ENCODE data around the gene ALKBH1.
"Not testable (repeated sequence)": the region's sequence is repeated elsewhere in the genome, so short reads cannot be mapped to it uniquely, and the experiment has no call there.

ALKBH1 gene, protein sequence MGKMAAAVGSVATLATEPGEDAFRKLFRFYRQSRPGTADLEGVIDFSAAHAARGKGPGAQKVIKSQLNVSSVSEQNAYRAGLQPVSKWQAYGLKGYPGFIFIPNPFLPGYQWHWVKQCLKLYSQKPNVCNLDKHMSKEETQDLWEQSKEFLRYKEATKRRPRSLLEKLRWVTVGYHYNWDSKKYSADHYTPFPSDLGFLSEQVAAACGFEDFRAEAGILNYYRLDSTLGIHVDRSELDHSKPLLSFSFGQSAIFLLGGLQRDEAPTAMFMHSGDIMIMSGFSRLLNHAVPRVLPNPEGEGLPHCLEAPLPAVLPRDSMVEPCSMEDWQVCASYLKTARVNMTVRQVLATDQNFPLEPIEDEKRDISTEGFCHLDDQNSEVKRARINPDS

DNA sequence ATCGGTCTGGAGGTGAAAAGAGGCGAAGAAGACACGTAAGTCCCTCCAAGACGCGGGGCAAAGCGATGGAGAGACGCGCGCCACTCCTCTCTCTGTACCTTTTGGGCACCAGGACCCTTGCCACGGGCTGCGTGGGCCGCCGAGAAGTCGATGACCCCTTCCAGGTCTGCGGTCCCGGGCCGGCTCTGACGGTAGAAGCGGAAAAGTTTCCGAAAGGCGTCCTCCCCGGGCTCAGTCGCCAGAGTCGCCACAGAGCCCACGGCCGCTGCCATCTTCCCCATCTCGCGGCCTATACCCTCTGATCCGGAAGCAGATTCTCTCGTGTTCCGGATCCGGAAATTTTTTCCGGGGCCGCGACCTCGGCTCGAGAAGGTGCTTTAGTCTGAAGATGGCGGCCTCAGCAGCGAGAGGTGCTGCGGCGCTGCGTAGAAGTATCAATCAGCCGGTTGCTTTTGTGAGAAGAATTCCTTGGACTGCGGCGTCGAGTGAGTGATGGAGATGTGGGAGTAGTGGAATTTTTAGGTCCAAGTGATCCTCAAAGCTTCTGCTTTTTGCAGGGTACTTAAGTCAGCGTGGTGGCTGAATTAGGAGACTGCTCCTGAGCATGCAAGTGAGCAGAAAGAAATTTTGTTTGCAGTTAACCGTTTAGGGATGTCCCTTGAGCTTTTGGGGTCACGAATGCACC, at the start of gene ALKBH1, which contains the start of gene SLIRP:
ALKBH1 (minus strand) TSS at position 300 of the 685 bp plus-strand sequence; CDS start at position 281, 19 bp downstream.
SLIRP (plus strand) TSS at position 380 of the 685 bp plus-strand sequence; CDS start at position 389, 9 bp downstream.
- DNase-seq (ENCODE audit: low read depth), result peak; percentile 81

DNA sequence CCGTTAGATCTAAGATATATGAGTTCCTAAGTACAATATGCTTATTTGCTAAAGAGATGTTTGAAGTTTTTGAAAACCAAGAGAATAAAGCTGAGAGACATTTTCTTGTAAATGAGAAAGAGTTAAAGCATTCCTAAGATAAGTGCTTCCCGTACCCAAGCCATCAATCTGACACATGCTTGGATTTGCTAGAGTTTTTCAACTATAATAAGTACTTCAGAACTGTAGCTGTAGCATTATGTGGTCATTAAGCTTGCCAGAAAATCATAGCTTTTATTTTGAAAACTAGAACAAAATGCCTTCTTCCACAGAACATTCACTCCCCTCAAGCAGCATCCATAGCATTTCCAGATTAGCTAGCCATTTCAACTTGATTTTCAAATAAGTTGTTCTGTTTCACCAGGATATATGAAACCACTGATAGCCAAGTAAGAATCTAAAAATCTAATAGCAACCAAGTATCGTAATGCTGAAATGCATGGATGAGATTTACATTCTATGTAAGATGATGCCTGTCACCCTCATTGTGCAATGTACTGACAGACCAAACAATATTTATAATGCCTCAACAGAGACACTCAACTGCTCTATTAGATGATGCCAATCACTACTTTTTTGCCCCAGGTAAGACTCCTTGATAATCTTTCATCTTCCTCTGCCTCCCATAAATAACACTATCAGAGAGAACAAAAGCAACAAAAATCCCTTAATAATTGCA, 45.1 kb upstream of the ALKBH1 start:
- DNase-seq (ENCODE audit: low read depth), result no peak

DNA sequence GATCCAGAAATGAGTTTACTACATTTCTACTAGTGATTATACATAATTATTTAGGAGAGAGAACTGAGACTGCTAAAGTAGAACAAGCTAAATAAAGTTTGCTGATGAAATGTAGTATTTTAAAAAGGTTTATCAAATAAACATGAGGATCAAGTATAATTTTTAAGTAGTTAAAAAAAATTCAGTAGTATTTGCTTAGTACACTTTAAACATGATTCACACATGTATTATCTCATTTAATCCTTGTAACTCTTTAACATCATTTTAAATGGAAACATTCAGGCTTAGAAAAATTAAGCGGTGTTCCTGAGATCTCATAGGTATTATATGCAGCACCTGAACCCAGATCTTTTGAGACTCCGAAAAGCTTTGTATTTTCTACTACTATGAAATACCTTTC, 44.4 kb upstream of the ALKBH1 start:
- DNase-seq (ENCODE audit: low read depth), result no peak

DNA sequence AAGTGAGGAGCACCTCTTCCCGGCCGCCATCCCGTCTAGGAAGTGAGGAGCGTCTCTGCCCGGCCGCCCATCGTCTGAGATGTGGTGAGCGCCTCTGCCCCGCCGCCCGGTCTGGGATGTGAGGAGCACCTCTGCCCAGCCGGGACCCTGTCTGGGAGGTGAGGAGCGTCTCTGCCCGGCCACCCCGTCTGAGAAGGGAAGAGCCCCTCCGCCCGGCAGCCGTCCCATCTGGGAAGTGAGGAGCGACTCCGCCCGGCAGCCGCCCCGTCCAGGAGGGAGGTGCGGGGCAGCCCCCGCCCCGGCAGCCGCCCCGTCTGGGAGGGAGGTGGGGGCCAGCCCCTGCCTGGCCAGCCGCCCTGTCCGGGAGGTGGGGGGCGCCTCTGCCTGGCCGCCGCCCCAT, 39.6 kb upstream of the ALKBH1 start:
- DNase-seq (ENCODE audit: low read depth), result not testable (repeated sequence)

DNA sequence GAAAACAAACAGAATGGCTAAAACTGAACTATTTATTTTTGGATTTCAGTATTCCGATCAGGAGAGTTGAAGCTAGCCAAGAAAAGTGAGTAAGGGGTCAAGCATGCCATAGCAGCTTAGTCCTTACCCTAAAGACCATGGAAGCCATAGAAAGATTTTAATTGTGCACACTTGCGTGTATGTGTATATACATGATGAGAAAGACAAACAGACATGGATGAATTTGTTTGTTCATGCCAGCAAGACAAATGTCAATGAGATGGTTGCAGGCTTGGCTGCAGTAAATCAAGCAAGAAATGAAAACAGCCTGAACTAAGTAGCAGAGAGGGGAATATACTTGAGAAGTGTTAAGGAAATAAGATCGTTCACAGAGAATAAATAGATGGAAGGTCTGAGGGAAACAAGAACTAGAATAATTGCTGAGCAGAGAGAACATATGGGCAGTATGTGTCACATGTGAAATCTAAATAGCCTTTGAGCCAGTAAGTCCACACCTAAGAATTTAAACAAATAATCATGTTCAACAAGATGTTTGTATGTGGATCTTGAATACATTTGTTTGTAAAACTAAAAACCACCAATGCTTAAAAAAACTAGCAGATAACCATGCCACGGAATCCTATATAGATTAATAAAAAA, 38.4 kb upstream of the ALKBH1 start:
- no peak for DNase-seq (ENCODE audit: low read depth)

DNA sequence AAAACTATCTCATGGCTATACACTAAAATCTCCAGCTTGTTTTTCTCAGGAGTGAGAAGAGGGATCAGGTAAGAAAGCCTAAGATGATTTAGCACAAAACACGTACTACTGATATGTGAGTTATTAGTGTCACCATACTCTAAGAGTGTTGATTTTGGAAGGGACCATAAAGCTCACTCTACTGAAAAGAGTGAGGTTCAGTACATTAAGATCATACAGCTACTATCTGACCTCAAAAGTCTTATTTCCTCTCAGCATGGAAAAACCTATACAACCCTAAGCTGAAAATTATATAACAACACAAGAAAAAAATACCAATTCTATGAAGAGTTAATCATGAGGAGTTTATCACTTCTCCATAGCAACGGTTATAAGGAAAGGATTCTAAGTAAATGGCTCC, 33.6 kb upstream of the ALKBH1 start:
- no peak for DNase-seq (ENCODE audit: low read depth)

DNA sequence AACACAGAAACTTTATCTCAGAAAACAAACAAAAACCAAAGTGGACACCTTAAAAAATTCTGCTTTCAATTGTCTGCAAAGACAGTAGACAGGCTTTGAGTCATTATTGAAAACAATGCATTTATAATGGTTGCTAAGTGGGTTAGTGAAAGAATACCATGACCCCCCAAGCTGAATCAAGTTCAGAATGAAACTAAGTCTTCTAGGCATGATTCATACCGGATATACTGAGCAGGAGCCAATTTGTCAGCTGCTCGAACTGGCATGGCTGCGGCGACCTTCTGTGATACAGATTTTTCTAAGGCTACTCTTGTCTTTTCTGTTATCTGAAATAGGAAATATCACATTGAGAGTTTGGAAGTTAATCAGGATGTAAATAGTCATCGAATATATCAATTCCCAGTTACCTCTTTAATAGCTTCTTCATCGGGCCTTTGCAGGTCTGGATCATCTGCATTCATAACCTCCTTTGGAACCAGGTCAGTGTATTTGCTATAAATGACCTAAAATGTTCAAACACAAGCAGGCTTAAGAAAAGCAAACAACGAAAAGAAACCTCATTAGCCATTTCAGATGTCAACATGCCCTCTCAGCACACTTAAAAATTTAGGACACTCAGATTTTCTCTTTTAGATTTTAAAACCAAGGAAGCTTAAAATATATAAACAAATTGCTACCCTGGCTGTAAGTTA, 30.9 kb upstream of the ALKBH1 start:
- no peak for DNase-seq (ENCODE audit: low read depth)

DNA sequence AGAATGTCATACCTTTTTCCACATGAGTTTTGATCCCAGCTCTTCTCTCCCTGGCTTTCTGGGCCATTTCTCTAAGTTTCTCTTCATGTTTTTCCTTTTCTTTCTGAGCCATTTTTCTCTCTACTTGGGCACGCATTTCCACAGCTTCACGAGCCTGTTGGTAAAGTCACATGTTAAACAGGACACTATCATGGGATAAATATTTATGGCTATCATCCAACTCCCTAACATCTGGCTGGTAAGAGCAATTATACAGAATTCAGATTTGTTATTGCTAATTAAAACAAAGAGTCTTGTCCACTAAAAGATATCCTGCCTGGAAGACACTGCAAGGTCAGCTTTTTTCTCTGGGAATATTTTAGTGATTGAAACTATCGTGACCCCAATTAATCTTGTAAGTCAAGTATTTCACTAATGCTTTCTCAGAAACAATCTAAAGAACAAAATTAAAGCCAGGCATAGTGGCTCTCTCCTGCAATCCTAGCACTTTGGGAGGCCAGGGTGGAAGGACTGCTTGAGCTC, 23.2 kb upstream of the ALKBH1 start:
- DNase-seq (ENCODE audit: low read depth), result no peak

DNA sequence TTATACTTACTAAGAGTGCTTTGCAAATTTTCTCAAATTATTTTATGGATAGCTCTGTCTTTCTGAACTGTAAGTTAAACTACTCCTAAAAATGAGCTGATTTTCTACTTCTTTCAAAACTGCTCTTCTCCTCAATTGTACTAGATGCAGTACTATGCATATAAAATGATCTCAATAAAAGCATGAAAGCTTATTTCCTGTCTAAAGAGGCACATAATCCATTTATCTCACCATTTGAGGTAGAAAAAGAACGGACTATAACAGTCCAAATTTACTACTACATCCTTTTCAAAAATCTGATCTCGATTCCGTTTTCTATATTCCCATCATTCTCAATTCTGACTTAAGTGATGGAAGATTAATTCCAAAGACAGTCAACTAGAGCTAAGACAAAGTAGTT, 14.5 kb upstream of the ALKBH1 start:
- DNase-seq (ENCODE audit: low read depth), result no peak

DNA sequence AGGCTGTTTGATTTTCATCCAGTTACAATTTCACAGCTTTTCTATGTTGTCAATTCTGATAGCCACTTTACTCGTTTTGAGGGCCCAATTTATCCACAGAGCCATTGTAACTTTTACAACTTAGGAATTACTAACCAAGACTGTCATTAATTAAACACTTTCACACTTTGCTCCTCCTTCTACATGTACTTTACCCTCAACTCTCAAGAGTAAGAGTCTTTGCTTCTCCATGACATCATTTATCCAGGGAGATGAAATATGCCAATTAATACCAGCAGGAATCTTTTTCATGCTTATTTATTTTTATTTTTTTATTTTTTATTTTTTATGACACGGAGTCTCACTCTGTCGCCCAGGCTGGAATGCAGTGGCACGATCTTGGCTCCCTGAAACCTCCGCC, 13.6 kb upstream of the ALKBH1 start:
- no peak for DNase-seq (ENCODE audit: low read depth)

DNA sequence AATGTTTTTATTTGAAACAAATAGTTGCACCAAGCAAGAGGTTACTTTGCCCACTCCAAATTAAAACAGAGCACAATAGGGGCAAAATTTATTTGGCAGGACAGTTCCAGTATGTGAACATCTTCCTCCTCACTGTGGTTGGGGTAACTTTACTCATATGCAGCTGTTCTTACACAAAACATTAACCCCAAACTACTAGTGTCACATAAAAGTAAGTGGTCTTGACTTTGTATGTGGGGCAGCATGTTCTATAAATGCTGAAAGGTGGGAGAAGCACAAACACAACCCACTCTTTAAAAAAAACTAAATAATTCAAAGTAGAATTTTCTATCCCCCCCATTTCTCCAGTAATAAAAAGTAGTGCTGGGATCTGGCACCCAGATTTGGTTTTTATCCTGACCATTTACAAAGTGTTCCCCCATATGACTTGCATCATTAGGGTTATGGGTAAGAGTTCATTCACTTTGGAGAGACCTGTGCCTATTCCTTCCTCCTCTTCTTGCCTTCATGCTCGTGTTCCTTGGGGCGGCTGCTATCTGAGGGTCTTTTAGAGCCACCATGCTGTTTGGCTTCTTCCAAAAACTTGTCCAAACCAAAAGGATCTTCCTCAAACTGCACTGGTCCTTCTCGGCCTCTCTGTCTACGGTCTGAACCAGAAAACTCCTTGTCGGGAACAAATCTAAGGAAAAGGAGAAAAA, 9.9 kb upstream of the ALKBH1 start:
- no peak for DNase-seq (ENCODE audit: low read depth)

DNA sequence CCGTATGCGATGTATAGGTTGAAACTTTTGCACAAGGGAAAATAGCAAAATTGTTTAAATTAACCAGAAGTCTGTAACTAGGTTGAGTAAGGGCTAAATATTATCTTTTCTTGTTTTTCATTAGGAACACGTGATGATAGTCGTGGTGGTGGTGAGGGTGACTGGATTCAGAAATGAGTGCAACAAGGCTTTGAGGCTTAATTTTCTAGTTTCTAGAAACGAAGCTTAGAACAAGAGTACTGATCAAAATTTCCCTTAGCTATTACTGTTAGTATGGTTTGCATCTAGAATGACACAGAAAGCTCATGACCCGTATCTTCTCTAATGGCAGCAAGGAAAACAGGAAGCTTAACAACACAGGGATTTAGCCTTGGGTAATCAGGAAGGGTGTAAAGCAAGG, 7.1 kb upstream of the ALKBH1 start:
- no peak for DNase-seq (ENCODE audit: low read depth)

DNA sequence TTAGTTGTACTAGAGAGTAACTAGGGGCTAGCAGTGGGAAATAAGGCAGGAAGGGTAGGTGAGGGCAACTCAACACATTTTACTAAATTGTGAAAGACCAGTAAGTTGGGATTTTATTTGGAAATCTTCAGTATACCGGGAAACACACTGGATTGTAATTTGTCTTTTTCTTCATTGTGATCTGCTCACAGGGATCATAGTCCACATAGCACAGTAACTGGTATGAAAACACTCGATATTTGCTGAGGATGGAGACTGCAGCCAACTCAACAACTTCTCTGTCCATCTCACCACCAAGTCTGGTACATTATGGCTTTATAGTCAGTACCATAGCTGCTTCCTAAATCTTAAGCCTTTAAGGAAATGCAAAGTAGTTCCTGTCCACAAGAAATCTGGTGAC, 2.5 kb upstream of the ALKBH1 start:
- DNase-seq (ENCODE audit: low read depth), result no peak

DNA sequence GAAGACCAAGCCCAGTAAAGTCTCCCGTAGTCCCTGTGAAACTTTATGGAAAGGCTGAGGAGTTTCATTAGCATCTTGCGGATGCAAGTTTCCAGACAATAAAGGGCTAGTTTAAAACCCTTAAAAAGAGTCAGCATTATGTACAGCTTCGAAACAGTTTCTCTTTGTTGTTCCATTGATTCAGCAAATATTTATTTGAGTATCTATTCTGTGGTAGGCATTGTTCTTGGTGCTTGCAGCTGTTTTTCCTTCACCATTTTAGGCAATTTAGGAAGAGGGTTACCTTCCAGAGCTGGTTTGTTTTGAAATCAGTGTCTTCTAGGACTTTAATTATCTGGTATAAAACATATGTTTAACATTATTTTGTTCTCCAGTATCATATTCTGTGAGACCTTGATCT, 1.6 kb upstream of the ALKBH1 start:
- DNase-seq (ENCODE audit: low read depth), result no peak

DNA sequence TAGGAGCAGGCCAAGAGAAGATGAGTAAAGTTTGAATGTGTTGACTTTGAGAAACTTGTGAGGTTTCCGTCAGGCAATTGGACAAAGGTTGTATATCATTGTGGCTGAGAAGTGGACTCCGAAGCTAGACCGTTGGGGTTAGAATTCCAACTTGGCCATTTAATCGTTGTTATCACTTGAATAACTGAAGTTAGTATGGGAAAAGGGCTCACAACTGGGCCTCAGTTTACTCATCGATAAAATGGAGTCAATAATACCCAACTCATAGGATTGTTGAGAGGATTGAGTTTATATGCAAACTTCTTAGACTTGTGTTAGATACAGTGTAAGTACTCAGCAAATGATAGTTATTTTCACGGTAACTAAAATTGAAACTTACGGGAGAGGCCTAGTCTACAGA, 926 bp upstream of the ALKBH1 start:
- DNase-seq (ENCODE audit: low read depth), result no peak

DNA sequence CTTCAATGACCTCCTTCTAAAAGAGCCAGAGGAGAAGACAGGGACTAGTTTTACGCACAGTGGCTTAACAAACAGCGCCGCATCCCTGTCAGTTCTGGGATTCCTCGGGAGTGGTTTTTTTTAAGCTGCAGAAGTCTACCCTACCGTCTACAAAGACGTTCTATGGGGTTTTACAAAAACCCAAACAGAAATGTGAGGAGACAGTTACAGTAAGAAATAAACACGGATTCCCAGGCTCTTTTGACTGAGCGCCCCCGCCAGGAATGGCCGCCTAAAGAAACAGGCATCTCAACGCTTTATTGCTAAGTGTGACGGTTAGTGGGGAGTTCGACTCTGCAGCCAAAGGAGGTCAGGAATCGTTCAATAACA, 484 bp downstream of the ALKBH1 start:
- DNase-seq (ENCODE audit: low read depth), result no peak

DNA sequence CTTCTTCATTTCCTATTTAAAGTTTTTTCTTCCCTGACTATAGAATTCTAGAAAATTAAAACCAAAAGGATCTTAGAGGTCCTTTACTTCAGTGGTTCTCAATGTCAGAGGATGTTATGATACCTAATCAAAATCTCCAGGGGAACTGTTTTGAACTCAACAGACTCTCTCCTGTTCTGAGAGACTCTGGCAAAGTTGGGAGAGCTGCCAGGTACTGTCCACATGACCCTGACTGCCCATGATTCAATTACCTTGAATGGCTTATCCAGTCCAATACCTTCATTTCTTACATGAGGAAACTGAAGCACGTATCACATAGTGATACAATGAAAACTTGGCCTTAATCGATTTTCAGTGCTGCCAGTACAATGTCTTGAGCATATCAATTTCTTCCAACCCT, 16.6 kb downstream of the ALKBH1 start:
- DNase-seq (ENCODE audit: low read depth), result no peak

DNA sequence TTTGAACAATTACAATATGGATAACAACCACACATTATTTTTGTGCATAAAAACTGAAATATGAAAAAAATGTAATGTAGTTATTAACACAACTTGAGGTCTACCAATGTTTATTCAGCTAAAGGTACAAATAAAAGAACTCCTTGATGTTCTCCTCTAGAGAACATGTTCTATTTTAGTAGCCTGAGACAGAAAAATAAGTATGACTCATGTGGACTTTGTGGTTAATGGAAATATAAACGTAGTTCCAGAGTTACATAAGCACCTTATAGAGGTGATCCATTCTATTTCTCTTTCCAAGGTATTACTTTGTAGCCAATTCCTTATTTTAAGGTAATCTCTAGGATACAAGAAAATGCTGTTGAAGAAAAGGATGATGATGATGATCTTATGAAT, 25.7 kb downstream of the ALKBH1 start:
- DNase-seq (ENCODE audit: low read depth), result no peak

DNA sequence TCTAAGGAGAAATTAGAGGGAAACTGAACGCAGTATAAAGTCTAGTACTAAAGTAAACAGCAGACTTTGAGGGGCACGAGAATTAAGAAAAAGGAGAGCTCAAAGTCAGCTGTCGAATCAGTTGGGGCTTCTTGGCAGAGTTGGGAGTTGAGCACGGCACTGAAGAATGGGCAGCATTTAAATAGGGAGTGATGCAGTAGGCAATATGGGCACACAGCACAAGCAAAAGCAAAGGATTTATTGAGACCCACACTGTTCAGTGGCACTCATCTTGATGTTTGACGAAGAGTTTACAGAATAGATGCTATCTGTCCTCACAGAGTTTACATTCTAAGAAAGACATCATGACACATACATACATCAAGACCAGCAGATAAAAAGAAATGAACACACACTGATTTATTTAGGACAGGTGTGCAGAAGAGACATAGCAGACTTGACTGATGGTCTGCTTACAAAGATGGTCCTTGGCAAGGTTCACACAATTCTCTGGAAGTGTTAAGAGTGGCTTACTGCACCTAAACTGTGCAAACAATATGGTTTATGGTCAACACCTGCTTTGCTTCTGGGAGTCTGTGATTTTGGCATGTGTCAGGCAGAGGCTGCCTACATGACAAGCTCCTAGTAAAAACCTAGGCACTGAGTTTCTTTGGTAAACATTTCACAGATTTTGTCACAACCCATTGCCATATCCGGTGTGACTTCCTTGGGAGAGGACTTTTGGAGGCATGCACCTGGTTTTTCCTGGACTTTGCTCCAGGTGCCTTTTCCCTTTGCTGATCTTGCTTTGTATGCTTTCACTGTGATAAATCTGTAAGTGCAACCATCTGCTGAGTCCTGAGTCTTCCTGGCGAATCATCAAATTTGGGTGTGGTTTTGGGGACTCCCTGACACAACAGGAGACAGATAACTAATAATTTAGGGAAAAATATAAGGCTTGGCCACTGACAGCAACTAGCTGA, 26.3 kb downstream of the ALKBH1 start:
- DNase-seq (ENCODE audit: low read depth), result no peak

DNA sequence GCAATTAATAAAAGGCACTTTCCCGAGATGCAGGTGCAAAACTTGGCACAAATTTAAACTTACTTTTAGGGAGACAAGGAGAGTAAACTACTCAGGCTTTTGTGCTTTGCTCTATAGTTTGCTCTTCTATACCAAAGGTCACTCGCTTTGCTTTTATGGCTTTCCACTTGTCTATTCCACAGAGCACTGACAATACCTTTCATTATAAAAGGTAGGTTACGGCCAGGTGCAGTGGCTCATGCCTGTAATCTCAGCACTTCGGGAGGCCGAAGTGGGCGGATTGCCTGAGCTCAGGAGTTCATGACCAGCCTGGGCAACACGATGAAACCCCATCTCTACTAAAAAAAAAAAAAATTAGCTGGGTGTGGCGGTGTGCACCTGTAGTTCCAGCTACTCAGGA, 32.9 kb downstream of the ALKBH1 start:
- no peak for DNase-seq (ENCODE audit: low read depth)
